C1 segment of cervical spinal cord (tissue), 14 donors: ENCODE measurements around the gene P4HTM.

ENCODE experiments used
- DNase-seq, 14 donors: peaks; one replicate each; lab custom pipeline; 2025; lab: John Stamatoyannopoulos, UW

The P4HTM gene

GRCh38 chr3:48983096-48983495, 6.9 kb upstream of the P4HTM start:
- no peak for DNase-seq

GRCh38 chr3:48984663-48985062, 5.4 kb upstream of the P4HTM start:
- DNase-seq = no peak

- no peak for DNase-seq
These were observed 4.1 kb upstream of the P4HTM start for GRCh38 chr3:48985831-48986376.

- DNase-seq = no peak
These were observed 780 bp upstream of the P4HTM start for GRCh38 chr3:48989126-48989795.

- DNase-seq = peak in 9 of 14 donors; percentile 18 to 58 (median 39)
These were observed 812 bp downstream of the P4HTM start for GRCh38 chr3:48990636-48991469.

- DNase-seq = no peak
These were observed 2.0 kb downstream of the P4HTM start for GRCh38 chr3:48991851-48992545.

- no peak for DNase-seq
These were observed 3.8 kb downstream of the P4HTM start for GRCh38 chr3:48993834-48994233.

- DNase-seq = no peak
These were observed 6.6 kb downstream of the P4HTM start for GRCh38 chr3:48996640-48997039.

GRCh38 chr3:48997102-48997635, 7.1 kb downstream of the P4HTM start:
- no peak for DNase-seq

GRCh38 chr3:48997714-48998637, 7.9 kb downstream of the P4HTM start:
- DNase-seq = peak in 1 of 14 donors; percentile 20

GRCh38 chr3:48999085-48999858, 9.2 kb downstream of the P4HTM start:
- no peak for DNase-seq

- DNase-seq = no peak
These were observed 11.1 kb downstream of the P4HTM start for GRCh38 chr3:49001155-49001554.

GRCh38 chr3:49004352-49005302, 14.6 kb downstream of the P4HTM start:
- no peak for DNase-seq

GRCh38 chr3:49005303-49005680, 15.3 kb downstream of the P4HTM start:
- DNase-seq = no peak

- peak in 1 of 14 donors; percentile 9 for DNase-seq
These were observed 16.0 kb downstream of the P4HTM start for GRCh38 chr3:49005998-49006397.

GRCh38 chr3:49006408-49007067, 16.5 kb downstream of the P4HTM start:
- DNase-seq = peak in 6 of 14 donors; percentile 51 to 71 (median 63)

- DNase-seq = peak; percentile 74 to 98 (median 91)
These were observed 17.2 kb downstream of the P4HTM start, which contains the start of gene WDR6 for GRCh38 chr3:49007068-49007770. WDR6 (plus strand) TSS chr3:49007391; CDS start chr3:49007432, 41 bp downstream.
